Suprapubic skin (tissue), 4 donors: ENCODE data around the gene GATA1. TPM values are rescaled to one million over a fixed set of nuclear protein-coding genes. Genes with fewer than 3 reads are reported as not detected.

Experiments
- DNase-seq, 2 donors: peaks; one replicate each; pipeline ENCODE4 v3.0.0-alpha.2; 2019; ENCODE audit warnings: low spot score in 2 of 2
- H3K27ac ChIP-seq: fragments of 200-600 bp; sonication (generic); one replicate; pipeline ENCODE4 v1.5.1; 2019
- H3K27me3 ChIP-seq: fragments of 200-600 bp; sonication (generic); one replicate; pipeline ENCODE4 v1.5.1; 2019
- H3K36me3 ChIP-seq: fragments of 200-600 bp; sonication (generic); one replicate; pipeline ENCODE4 v1.5.1; 2019
- H3K4me1 ChIP-seq: fragments of 200-600 bp; sonication (generic); one replicate; pipeline ENCODE4 v1.5.1; 2019
- H3K4me3 ChIP-seq: fragments of 200-600 bp; sonication (generic); one replicate; pipeline ENCODE4 v1.5.1; 2019; ENCODE audit warnings: mild to moderate bottlenecking
- H3K9me3 ChIP-seq: fragments of 200-600 bp; sonication (generic); one replicate; pipeline ENCODE4 v1.5.1; 2019
- EP300 ChIP-seq: sonication (generic); formaldehyde crosslinking; IDR thresholded peaks from one replicate; pipeline ENCODE4 v1.6.1; 2017; ENCODE audit warnings: antibody characterized with exemption
- POLR2A ChIP-seq, 2 donors: fragments of 450-650 bp; IDR thresholded peaks; one replicate each; pipeline ENCODE4 v1.6.1; 2017; ENCODE audit warnings: antibody characterized with exemption in 2 of 2, mild to moderate bottlenecking in 2 of 2, moderate library complexity in 2 of 2
- POLR2AphosphoS5 ChIP-seq, 3 donors: sonication (generic); formaldehyde crosslinking; IDR thresholded peaks; one replicate each; pipeline ENCODE4 v1.6.1; 2017; ENCODE audit warnings: antibody characterized with exemption in 3 of 3
- WGBS: methylation state at CpG from one replicate; pipeline ENCODE4 v1.1.5; 2018; 5-methylcytosine and 5-hydroxymethylcytosine counted together
- total RNA-seq, 4 donors: library from RNA; depleted of rRNA; stranded (reverse); fragments of >200 nt; gene quantifications; one replicate each; pipeline ENCODE4 v1.1.0, GENCODE V29; 2016
- TF ChIP-seq, protein P1 (sequence below), 2 donors: fragments of 200-600 bp in 1 of 2; fragments of 450-650 bp in 1 of 2; sonication (generic) in 1 of 2; IDR thresholded peaks; one replicate each; pipeline ENCODE4 v1.5.1; 2016 to 2019; ENCODE audit warnings: antibody characterized with exemption in 2 of 2, mild to moderate bottlenecking in 1 of 2, moderate library complexity in 1 of 2

The GATA1 gene
- total RNA-seq, 4 donors from 2014 or later, result not detected

DNA sequence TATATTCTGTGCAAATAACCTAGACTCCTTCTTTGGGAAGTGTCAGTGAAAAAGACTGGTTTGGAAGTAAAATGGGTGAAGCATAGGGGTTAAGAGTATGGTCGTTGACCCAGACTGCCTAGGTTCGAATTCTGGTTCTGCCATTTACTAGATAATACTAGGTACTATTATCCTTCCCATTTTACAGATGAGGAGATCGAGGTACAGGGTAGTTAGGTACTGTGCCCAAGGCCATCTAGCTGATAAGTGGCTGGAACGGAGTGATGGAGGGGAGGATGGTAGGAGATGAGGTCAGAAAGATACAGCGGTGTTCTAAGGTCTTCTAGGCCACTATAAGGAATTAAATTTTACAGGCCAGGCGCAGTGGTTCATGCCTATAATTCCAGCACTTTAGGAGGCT, 13.8 kb upstream of the GATA1 start:
- Histone ChIP-seq H3K27me3 (no peaks in the 10 kb centered on the region), H3K4me3 (no peak overlapping the region), H3K4me1 (no peaks in the 10 kb centered on the region), H3K27ac (no peak overlapping the region), H3K9me3 (no peaks in the 10 kb centered on the region), H3K36me3 (no peaks in the 10 kb centered on the region)
- no peak for TF ChIP-seq EP300
- no peak for TF ChIP-seq POLR2AphosphoS5 (IDR thresholded peaks at IDR 0.05)
- TF ChIP-seq POLR2A (IDR thresholded peaks at IDR 0.05), result no peak
- TF ChIP-seq, protein P1, sequence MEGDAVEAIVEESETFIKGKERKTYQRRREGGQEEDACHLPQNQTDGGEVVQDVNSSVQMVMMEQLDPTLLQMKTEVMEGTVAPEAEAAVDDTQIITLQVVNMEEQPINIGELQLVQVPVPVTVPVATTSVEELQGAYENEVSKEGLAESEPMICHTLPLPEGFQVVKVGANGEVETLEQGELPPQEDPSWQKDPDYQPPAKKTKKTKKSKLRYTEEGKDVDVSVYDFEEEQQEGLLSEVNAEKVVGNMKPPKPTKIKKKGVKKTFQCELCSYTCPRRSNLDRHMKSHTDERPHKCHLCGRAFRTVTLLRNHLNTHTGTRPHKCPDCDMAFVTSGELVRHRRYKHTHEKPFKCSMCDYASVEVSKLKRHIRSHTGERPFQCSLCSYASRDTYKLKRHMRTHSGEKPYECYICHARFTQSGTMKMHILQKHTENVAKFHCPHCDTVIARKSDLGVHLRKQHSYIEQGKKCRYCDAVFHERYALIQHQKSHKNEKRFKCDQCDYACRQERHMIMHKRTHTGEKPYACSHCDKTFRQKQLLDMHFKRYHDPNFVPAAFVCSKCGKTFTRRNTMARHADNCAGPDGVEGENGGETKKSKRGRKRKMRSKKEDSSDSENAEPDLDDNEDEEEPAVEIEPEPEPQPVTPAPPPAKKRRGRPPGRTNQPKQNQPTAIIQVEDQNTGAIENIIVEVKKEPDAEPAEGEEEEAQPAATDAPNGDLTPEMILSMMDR (IDR thresholded peaks at IDR 0.05), result no peak
- WGBS, result 84% methylated on average over 6 of the region's 6 CpGs
- no peak for DNase-seq

DNA sequence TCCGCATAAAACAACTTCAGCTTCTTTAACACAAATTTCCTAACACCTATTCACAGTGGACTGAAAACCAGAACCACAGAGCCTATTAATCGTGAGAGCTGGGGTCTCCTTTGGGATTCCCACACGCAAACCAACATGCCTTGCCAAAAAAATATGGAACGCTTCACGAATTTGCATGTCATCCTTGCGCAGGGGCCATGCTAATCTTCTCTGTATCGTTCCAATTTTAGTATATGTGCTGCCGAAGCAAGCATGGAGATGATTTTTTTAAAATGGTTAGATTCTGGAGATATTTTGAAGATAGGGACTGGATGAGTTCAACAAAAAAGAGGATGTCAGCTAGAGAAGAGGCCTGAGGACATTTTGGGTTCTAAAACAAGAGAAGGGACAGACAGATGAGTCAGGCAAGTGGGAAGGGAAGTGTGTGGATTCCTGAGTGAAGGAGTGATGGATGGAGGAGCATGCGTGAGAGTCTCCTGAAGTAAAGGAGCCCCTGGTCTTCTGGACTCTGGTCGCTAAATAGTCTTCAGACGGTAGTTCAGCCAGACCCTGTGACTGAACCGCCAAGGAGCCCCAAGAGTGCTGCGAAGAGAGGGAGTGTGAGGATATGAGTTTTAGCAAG, 9.5 kb upstream of the GATA1 start:
- Histone ChIP-seq H3K27ac (no peak overlapping the region), H3K36me3 (no peaks in the 10 kb centered on the region), H3K27me3 (no peaks in the 10 kb centered on the region), H3K4me1 (no peaks in the 10 kb centered on the region), H3K9me3 (no peaks in the 10 kb centered on the region), H3K4me3 (no peak overlapping the region)
- 76% methylated on average over 13 of the region's 13 CpGs for WGBS
- DNase-seq, result no peak
- TF ChIP-seq, protein P1 (IDR thresholded peaks at IDR 0.05), result no peak
- TF ChIP-seq POLR2AphosphoS5 (IDR thresholded peaks at IDR 0.05) (no peak), POLR2A (IDR thresholded peaks at IDR 0.05) (no peak), EP300 (no peak)

DNA sequence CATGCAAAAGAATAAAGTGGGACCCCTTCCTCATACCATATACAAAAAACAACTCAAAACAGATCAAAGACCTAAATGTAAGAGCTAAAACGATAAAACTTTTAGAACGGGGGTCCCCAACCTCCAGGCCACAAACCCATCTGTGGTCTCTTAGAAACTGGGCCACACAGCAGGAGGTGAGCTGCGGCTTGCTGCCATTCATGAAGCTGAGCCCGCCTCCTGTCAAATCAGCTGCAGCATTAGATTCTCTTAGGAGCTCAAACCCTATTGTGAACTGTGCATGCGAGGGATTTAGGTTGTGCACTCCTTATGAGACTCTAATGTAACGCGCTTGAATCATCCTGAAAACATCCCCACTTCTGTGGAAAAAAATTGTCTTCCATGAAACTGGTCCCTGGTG, 7.0 kb upstream of the GATA1 start:
- Histone ChIP-seq H3K4me3 (no peak overlapping the region), H3K27me3 (no peaks in the 10 kb centered on the region), H3K36me3 (no peaks in the 10 kb centered on the region), H3K4me1 (no peaks in the 10 kb centered on the region), H3K9me3 (no peaks in the 10 kb centered on the region), H3K27ac (no peak overlapping the region)
- no peak for DNase-seq
- no peak for TF ChIP-seq POLR2A (IDR thresholded peaks at IDR 0.05)
- no peak for TF ChIP-seq EP300
- TF ChIP-seq POLR2AphosphoS5 (IDR thresholded peaks at IDR 0.05), result no peak
- TF ChIP-seq, protein P1 (IDR thresholded peaks at IDR 0.05), result no peak
- WGBS, result 84% methylated on average over 7 of the region's 7 CpGs

DNA sequence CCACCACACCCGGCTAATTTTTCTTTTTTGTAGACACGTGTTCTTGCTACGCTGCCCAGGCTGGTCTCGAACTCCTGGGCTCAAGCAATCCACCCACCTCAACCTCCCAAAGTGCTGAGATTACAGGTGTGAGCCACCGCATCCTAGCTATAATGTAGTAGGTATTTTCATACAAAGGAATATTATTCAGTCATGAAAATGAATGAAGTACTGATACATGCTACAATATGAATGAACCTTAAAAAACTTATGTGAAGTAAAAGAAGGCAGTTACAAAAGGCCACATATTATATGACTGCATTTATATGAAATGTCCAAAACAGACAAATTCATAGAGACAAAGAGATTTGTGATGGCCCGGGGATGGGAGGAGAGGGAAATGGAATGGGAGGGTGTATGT, 4.7 kb upstream of the GATA1 start:
- no peak overlapping the region for H3K4me3 ChIP-seq
- no peak for DNase-seq
- no peaks in the 10 kb centered on the region for H3K27me3 ChIP-seq
- no peak overlapping the region for H3K27ac ChIP-seq
- H3K9me3 ChIP-seq, result no peaks in the 10 kb centered on the region
- WGBS, result 88% methylated on average over 6 of the region's 6 CpGs
- H3K4me1 ChIP-seq, result no peaks in the 10 kb centered on the region
- TF ChIP-seq POLR2AphosphoS5 (IDR thresholded peaks at IDR 0.05) (no peak), EP300 (no peak), POLR2A (IDR thresholded peaks at IDR 0.05) (no peak)
- TF ChIP-seq, protein P1 (IDR thresholded peaks at IDR 0.05), result no peak
- H3K36me3 ChIP-seq, result no peaks in the 10 kb centered on the region

DNA sequence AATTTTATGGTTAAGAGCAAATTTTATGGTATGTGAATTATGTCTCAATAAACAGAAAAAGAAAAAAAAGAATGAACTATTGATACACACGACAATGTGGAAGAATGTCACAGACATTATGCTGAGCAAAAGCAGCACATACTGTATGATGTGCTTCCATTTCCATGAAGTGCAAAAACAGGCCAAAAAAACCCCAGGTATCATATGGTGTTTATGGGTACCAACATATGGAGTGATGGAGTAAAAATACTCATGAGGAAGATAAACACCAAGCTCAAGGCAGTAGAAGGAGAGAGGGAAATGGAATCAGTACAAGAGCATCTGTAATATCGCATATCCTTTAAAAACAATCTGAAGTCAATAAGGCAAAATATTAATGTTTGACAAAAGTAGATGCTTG, 4.2 kb upstream of the GATA1 start:
- Histone ChIP-seq H3K27ac (no peak overlapping the region), H3K9me3 (no peaks in the 10 kb centered on the region), H3K36me3 (no peaks in the 10 kb centered on the region), H3K27me3 (no peaks in the 10 kb centered on the region), H3K4me3 (no peak overlapping the region), H3K4me1 (no peaks in the 10 kb centered on the region)
- no peak for DNase-seq
- TF ChIP-seq EP300 (no peak), POLR2AphosphoS5 (IDR thresholded peaks at IDR 0.05) (no peak), POLR2A (IDR thresholded peaks at IDR 0.05) (no peak)
- TF ChIP-seq, protein P1 (IDR thresholded peaks at IDR 0.05), result no peak
- WGBS, result 63% methylated on average over 2 of the region's 2 CpGs
